Measurements from ENCODE around the gene SMIM5.

DNA sequence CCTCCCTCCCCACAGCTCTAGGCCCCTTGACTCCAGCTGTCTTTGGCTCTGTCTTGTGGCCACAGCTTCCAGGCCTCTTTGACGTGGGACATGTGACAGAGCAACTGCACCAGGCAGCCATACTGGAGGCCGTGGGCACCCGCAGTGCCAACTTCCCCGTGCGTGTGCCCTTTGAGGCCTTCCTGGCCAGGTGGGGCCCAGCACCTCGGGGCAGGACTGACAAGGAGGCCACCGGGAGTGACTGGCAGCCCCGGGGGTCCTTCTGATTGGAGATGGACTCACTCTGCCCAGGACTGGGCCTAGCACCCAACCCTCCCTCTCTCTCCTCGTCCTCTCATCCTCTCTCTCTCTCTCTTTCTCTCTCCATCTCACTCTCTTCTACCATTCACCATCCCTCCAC, 30.1 kb upstream of the SMIM5 start:
- TF ChIP-seq, protein P1, sequence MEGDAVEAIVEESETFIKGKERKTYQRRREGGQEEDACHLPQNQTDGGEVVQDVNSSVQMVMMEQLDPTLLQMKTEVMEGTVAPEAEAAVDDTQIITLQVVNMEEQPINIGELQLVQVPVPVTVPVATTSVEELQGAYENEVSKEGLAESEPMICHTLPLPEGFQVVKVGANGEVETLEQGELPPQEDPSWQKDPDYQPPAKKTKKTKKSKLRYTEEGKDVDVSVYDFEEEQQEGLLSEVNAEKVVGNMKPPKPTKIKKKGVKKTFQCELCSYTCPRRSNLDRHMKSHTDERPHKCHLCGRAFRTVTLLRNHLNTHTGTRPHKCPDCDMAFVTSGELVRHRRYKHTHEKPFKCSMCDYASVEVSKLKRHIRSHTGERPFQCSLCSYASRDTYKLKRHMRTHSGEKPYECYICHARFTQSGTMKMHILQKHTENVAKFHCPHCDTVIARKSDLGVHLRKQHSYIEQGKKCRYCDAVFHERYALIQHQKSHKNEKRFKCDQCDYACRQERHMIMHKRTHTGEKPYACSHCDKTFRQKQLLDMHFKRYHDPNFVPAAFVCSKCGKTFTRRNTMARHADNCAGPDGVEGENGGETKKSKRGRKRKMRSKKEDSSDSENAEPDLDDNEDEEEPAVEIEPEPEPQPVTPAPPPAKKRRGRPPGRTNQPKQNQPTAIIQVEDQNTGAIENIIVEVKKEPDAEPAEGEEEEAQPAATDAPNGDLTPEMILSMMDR (IDR thresholded peaks at IDR 0.05): no peak
- no peak for TF ChIP-seq POLR2A (IDR thresholded peaks at IDR 0.05)
